GM12864 (cell line): ENCODE measurements around the gene CFD.
"Not testable (repeated sequence)": the region's sequence is repeated elsewhere in the genome, so short reads cannot be mapped to it uniquely, and the experiment has no call there.

Experiments used
- DNase-seq: peaks from one replicate; pipeline ENCODE4 v3.0.0-alpha.2; 2011; ENCODE audit warnings: low read depth
- H3K4me3 ChIP-seq: 2 replicates; pipeline ENCODE4 v1.5.1; 2011; ENCODE audit warnings: mild to moderate bottlenecking, low read depth, low read length, control low read depth
- TF ChIP-seq, protein P1 (sequence below): IDR thresholded peaks from 2 replicates; pipeline ENCODE4 v1.5.1; 2011; ENCODE audit warnings: low read depth, mild to moderate bottlenecking, moderate library complexity, low read length, control low read depth, inconsistent platforms; ENCODE audit errors: missing control alignments

The CFD gene

DNA sequence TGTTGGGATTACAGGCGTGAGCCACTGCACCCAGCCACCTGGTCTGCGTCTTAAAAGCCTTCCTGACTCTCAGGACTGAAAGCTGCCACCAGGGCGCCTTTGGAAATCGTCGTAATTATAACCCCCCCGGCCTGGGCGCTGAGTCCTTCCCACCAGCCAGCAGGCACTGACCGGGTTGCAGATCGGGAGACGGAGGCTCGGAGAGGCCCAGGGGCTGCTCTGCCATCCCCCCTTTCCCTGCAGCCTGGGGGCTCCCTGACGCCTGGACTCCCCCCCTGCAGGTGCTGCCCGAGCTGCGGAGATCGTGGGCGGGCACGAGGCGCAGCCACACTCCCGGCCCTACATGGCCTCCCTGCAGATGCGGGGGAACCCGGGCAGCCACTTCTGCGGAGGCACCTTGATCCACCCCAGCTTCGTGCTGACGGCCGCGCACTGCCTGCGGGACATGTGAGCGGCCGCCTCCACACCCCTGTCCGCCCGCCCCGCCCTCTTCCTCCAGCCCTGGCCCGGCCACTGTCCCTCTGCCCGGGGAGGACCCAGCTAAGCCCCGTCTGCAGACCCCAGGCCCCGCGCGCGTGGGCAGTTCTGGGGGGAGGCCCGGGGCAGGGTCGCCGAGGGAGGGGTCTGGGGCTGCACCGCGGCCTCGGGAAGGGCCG, 16.2 kb upstream of the CFD start:
- DNase-seq: no peak
- TF ChIP-seq, protein P1, sequence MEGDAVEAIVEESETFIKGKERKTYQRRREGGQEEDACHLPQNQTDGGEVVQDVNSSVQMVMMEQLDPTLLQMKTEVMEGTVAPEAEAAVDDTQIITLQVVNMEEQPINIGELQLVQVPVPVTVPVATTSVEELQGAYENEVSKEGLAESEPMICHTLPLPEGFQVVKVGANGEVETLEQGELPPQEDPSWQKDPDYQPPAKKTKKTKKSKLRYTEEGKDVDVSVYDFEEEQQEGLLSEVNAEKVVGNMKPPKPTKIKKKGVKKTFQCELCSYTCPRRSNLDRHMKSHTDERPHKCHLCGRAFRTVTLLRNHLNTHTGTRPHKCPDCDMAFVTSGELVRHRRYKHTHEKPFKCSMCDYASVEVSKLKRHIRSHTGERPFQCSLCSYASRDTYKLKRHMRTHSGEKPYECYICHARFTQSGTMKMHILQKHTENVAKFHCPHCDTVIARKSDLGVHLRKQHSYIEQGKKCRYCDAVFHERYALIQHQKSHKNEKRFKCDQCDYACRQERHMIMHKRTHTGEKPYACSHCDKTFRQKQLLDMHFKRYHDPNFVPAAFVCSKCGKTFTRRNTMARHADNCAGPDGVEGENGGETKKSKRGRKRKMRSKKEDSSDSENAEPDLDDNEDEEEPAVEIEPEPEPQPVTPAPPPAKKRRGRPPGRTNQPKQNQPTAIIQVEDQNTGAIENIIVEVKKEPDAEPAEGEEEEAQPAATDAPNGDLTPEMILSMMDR: no peak
- no peak overlapping the region for H3K4me3 ChIP-seq

DNA sequence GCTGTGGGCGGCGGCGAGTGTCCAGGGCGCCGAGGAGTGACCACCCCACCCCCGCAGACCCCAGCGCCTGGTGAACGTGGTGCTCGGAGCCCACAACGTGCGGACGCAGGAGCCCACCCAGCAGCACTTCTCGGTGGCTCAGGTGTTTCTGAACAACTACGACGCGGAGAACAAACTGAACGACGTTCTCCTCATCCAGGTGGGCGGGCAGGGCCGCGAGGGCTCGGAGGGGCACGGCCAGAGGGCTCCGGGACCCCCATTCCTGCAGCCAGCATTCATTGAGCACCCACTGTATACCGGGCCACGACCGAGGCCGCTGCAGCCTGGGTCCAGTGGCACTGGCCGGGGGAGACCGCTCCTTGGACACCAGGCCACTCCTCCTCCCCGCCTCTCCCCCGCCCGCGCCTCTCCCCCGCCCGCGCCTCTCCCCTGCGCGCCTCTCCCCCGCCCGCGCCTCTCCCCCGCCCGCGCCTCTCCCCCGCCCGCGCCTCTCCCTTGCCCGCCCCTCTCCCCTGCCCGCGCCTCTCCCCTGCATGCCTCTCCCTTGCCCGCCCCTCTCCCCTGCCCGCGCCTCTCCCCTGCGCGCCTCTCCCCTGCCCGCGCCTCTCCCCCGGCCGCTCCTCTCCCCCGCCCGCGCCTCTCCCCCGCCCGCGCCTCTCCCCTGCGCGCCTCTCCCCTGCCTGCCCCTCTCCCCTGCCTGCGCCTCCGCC, 15.5 kb upstream of the CFD start:
- no peak overlapping the region for H3K4me3 ChIP-seq
- DNase-seq: no peak
- TF ChIP-seq, protein P1: no peak

DNA sequence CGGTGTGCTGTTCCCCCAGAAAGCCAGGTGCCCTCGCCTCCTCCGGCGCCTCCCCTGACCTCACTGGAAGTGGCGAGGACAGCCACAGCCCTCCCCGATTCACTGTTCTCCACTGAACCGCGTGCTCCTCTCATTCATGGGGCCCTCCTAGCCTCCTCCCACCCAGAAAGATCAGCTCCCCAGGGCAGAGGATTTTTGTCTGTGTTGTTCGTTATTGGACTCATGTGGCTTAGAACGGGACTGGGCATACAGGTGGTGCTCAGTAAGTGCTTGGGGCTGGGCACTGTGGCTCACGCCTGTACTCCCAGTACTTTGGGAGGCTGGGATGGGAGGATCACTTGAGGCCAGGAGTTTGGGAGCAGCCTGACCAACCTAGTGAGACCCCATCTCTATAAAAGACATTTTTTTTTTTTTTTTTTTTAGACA, 14.9 kb upstream of the CFD start:
- no peak for DNase-seq
- TF ChIP-seq, protein P1: no peak
- no peak overlapping the region for H3K4me3 ChIP-seq

DNA sequence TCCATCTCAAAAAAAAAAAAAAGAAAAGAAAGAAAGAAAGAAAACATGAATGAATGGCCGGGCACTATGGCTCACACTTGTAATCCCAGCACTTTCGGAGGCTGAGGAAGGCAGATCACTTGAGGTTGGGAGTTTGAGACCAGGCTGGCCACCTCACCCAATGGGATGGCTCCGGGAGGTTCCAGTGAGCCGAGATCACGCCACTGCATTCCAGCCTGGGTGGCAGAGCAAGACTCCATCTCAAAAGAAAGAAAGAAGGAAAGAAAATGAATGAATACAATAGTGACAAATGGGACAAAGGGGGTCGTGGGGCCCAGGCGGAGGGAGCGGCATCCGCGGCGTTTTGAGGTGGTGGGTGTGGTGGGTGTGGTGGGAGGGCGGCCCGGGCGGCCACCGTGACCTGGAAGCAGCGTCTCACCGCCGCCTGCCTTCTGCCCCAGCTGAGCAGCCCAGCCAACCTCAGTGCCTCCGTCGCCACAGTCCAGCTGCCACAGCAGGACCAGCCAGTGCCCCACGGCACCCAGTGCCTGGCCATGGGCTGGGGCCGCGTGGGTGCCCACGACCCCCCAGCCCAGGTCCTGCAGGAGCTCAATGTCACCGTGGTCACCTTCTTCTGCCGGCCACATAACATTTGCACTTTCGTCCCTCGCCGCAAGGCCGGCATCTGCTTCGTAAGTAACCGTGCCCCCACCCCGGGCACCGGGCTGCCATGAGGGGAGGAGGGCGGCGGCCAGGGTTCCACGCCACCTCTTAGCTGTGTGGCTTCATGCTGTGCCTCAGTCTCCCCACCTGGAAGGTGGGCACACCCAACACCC, 13.6 kb upstream of the CFD start:
- no peak overlapping the region for H3K4me3 ChIP-seq
- TF ChIP-seq, protein P1: no peak
- DNase-seq: no peak

- no peak for DNase-seq
- TF ChIP-seq, protein P1: no peak
- H3K4me3 ChIP-seq: no peak overlapping the region
Observed at GRCh38 chr19:848386-848921, 11.0 kb upstream of the CFD start.

- not testable (repeated sequence) for H3K4me3 ChIP-seq, DNase-seq
Observed at GRCh38 chr19:849195-849594, 10.3 kb upstream of the CFD start.
